Measurements from ENCODE around the gene HSPA2. TPM values are rescaled to one million over a fixed set of nuclear protein-coding genes. Genes with fewer than 3 reads are reported as not detected.
A peak's percentile ranks its signal among the peaks of the same experiment; 100 is the strongest.

HSPA2 gene
- total and polyA plus RNA-seq, 12 donors: 3.4 to 74.6 (median 7.9) TPM

DNA sequence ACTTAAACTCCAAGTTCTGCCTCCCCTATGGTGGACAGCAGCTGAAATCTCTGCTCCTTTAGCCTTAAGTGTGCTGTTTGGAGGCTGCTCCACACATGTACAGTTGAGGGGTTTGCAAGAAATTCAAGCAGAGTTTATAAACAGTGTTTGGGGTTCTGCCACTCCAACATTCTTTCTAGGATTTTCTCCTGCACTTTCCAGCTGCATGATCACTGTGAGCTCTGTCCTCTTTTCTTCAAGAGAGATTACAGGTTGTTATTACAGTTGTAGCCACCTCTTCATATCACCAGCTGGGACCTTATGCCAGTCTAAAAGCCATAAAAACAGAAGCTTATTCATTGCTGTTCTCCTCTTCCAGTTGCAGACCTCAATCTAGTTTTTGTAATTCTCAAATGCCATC lies 45.3 kb upstream of the HSPA2 start:
- TF ChIP-seq, protein P1, sequence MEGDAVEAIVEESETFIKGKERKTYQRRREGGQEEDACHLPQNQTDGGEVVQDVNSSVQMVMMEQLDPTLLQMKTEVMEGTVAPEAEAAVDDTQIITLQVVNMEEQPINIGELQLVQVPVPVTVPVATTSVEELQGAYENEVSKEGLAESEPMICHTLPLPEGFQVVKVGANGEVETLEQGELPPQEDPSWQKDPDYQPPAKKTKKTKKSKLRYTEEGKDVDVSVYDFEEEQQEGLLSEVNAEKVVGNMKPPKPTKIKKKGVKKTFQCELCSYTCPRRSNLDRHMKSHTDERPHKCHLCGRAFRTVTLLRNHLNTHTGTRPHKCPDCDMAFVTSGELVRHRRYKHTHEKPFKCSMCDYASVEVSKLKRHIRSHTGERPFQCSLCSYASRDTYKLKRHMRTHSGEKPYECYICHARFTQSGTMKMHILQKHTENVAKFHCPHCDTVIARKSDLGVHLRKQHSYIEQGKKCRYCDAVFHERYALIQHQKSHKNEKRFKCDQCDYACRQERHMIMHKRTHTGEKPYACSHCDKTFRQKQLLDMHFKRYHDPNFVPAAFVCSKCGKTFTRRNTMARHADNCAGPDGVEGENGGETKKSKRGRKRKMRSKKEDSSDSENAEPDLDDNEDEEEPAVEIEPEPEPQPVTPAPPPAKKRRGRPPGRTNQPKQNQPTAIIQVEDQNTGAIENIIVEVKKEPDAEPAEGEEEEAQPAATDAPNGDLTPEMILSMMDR (IDR thresholded peaks at IDR 0.05): no peak
- no peak for TF ChIP-seq POLR2A (IDR thresholded peaks at IDR 0.05)
- DNase-seq: no peak
- H3K4me1 ChIP-seq (replicated peaks in 1 of 2): peaks cover 0 to 17% of the 10 kb centered on the region in 2 donors
- no peaks in the 10 kb centered on the region for H3K27me3 ChIP-seq
- no peaks in the 10 kb centered on the region for H3K9me3 ChIP-seq (replicated peaks in 1 of 3)
- no peak overlapping the region for H3K27ac ChIP-seq
- peaks cover 0 to 2% of the 10 kb centered on the region in 2 donors for H3K36me3 ChIP-seq (replicated peaks in 1 of 2)
- intact Hi-C loops (cut with DNase I): no loop called here
- no peak overlapping the region for H3K4me3 ChIP-seq

DNA sequence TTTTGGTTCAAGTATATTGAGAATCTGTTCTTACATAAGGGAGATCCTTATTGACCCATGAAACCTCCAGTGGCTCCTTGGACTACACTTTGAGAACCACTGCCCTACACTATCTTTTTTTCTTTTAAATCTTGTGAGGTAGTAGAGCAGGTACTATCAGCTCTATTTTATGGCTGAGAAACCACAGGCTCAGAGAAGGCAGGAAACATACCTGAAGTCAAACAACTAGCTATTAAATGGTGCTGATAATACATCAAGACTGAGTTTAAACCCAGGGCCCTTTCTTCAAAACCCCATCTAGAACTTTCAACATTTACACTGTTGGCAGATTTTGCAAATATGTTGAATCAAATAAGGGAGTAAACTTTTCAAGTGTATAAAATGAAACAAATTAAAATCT lies 43.8 kb upstream of the HSPA2 start:
- H3K9me3 ChIP-seq (replicated peaks in 1 of 3): no peaks in the 10 kb centered on the region
- no peak overlapping the region for H3K27ac ChIP-seq
- no peak overlapping the region for H3K4me3 ChIP-seq
- DNase-seq: no peak
- peaks cover 6 to 29% of the 10 kb centered on the region in 2 donors for H3K4me1 ChIP-seq (replicated peaks in 1 of 2)
- TF ChIP-seq, protein P1 (IDR thresholded peaks at IDR 0.05): no peak
- no peak for TF ChIP-seq POLR2A (IDR thresholded peaks at IDR 0.05)
- intact Hi-C loops (cut with DNase I): no loop called here
- H3K27me3 ChIP-seq: no peaks in the 10 kb centered on the region
- no peaks in the 10 kb centered on the region for H3K36me3 ChIP-seq (replicated peaks in 1 of 2)

DNA sequence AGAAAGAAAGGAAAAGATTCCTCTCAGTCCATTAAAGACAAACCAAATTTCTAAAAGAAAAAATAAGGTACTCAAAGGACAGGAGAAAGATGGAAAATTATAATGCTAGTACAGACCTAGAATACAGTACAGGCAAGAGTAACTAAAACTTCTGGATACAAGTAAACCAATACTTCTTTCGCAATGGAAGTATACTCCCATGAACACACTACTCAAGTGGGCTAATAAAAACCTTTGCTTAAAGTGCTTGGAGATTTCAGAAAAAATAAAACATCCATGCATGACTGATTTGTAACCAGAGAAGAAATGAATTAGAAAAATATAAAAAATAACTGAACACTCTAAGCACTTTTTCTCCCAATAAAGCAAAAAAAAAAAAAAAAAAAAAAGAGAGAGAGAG lies 40.5 kb upstream of the HSPA2 start:
- Histone ChIP-seq H3K4me3 (no peak overlapping the region), H3K4me1 (replicated peaks in 1 of 2) (peaks cover 13 to 39% of the 10 kb centered on the region in 2 donors), H3K36me3 (replicated peaks in 1 of 2) (no peaks in the 10 kb centered on the region), H3K9me3 (replicated peaks in 1 of 3) (no peaks in the 10 kb centered on the region), H3K27ac (no peak overlapping the region), H3K27me3 (no peaks in the 10 kb centered on the region)
- WGBS, 4 donors: 98 to 100% (median 100%) methylated on average over 1 of the region's 1 CpG
- intact Hi-C loops (cut with DNase I): no loop called here
- TF ChIP-seq POLR2A (IDR thresholded peaks at IDR 0.05): no peak
- TF ChIP-seq, protein P1 (IDR thresholded peaks at IDR 0.05): no peak
- no peak for DNase-seq

DNA sequence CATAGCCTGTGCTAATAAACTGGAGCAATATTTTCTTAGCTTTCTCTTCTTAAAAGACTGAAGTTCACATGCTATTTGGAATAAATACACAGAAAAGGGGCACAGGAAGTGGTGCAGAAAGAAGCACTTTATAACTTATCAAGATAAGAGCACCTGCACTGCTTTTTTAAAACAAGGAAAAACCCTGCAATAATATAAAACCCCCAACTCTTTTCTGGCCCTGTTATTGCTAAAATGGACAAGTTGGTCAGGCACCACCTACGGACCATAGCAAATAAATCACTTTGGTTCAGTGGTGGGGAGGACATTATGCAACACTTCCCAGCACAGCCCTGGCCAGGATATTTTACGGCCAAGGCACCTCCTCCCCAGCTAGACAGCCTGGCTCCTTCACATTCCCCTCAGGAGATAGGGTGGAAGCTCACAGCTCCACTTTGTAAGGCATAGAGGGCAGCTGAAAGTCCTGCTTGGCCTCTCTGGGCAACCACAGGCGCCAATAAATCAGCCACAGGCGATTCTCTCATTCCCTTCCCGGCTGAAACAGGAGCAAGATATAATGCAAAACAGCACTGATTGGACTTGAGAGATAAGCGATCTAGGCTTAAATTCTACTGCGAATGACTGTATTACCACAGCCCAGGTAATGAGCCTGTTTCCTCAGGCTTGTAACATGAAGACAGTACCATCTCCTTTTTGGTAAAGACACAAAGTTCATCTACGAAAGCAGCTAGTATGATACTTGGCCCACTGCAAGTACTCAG lies 39.0 kb upstream of the HSPA2 start:
- Histone ChIP-seq H3K36me3 (replicated peaks in 1 of 2) (no peaks in the 10 kb centered on the region), H3K4me1 (replicated peaks in 1 of 2) (peaks cover 20 to 45% of the 10 kb centered on the region in 2 donors), H3K4me3 (peak overlapping the region in 1 of 4 donors; percentile 89), H3K27me3 (no peaks in the 10 kb centered on the region), H3K27ac (peak overlapping the region; percentile 7 to 100 (median 29)), H3K9me3 (replicated peaks in 1 of 3) (no peaks in the 10 kb centered on the region)
- TF ChIP-seq, protein P1 (IDR thresholded peaks at IDR 0.05): no peak
- peak in 1 of 2 donors; percentile 32 for TF ChIP-seq POLR2A (IDR thresholded peaks at IDR 0.05)
- DNase-seq: peak; percentile 39 to 83 (median 70)
- 42 to 44% (median 42%) methylated on average over 8 of the region's 8 CpGs for WGBS, 4 donors
- intact Hi-C loops (cut with DNase I): no loop called here
